NCI-H748 (cell line): ENCODE results near the gene JAZF1.
"Not testable (repeated sequence)": the region's sequence is repeated elsewhere in the genome, so short reads cannot be mapped to it uniquely, and the experiment has no call there.

Experiments used
- DNase-seq: peaks from one replicate; lab custom pipeline; 2025; ENCODE audit not compliant: unreplicated experiment; lab: John Stamatoyannopoulos, UW

JAZF1 gene

GRCh38 chr7:27889800-27890199, 290.8 kb downstream of the JAZF1 start:
- DNase-seq: no peak

- DNase-seq: no peak
Observed at GRCh38 chr7:27888736-27889135, 291.9 kb downstream of the JAZF1 start.

GRCh38 chr7:27886710-27887109, 293.9 kb downstream of the JAZF1 start:
- DNase-seq: not testable (repeated sequence)

- DNase-seq: no peak
Observed at GRCh38 chr7:27885652-27886051, 294.9 kb downstream of the JAZF1 start.

GRCh38 chr7:27883696-27884095, 296.9 kb downstream of the JAZF1 start:
- no peak for DNase-seq

- DNase-seq: no peak
Observed at GRCh38 chr7:27876756-27877155, 303.8 kb downstream of the JAZF1 start.

GRCh38 chr7:27875832-27876231, 304.8 kb downstream of the JAZF1 start:
- DNase-seq: no peak

GRCh38 chr7:27875061-27875460, 305.5 kb downstream of the JAZF1 start:
- no peak for DNase-seq

- DNase-seq: no peak
Observed at GRCh38 chr7:27873981-27874957, 306.3 kb downstream of the JAZF1 start.

GRCh38 chr7:27872356-27873275, 308.0 kb downstream of the JAZF1 start:
- no peak for DNase-seq

- DNase-seq: no peak
Observed at GRCh38 chr7:27871866-27872265, 308.7 kb downstream of the JAZF1 start.

- DNase-seq: no peak
Observed at GRCh38 chr7:27871086-27871485, 309.5 kb downstream of the JAZF1 start.

- DNase-seq: no peak
Observed at GRCh38 chr7:27870595-27870994, 310.0 kb downstream of the JAZF1 start.

GRCh38 chr7:27869056-27869455, 311.5 kb downstream of the JAZF1 start:
- no peak for DNase-seq

- DNase-seq: no peak
Observed at GRCh38 chr7:27868131-27868550, 312.5 kb downstream of the JAZF1 start.

GRCh38 chr7:27866828-27867672, 313.5 kb downstream of the JAZF1 start:
- no peak for DNase-seq

- DNase-seq: no peak
Observed at GRCh38 chr7:27866256-27866655, 314.3 kb downstream of the JAZF1 start.

GRCh38 chr7:27863880-27864279, 316.7 kb downstream of the JAZF1 start:
- DNase-seq: no peak

GRCh38 chr7:27861747-27862146, 318.8 kb downstream of the JAZF1 start:
- no peak for DNase-seq

GRCh38 chr7:27860800-27861199, 319.8 kb downstream of the JAZF1 start:
- no peak for DNase-seq
